Sigmoid colon (tissue), 7 donors: Measurements from ENCODE around the gene SLC5A8. TPM values are rescaled to one million over a fixed set of nuclear protein-coding genes. Genes with fewer than 3 reads are reported as not detected.

ENCODE experiments used
- DNase-seq: peaks from one replicate; pipeline ENCODE4 v3.0.0-alpha.2; 2019
- H3K27ac ChIP-seq, 4 donors: fragments of 200-600 bp; sonication (generic); one replicate each; pipeline ENCODE4 v1.5.1; 2016 to 2019; ENCODE audit warnings: mild to moderate bottlenecking in 1 of 4
- H3K27me3 ChIP-seq, 3 donors: fragments of 200-600 bp; sonication (generic); one replicate each; pipeline ENCODE4 v1.5.1; 2019; ENCODE audit warnings: mild to moderate bottlenecking in 1 of 3
- H3K36me3 ChIP-seq, 4 donors: fragments of 200-600 bp; sonication (generic); one replicate each; pipeline ENCODE4 v1.5.1; 2016 to 2019
- H3K4me1 ChIP-seq, 4 donors: fragments of 200-600 bp; sonication (generic); one replicate each; pipeline ENCODE4 v1.5.1; 2017 to 2019
- H3K4me3 ChIP-seq, 4 donors: fragments of 200-600 bp; sonication (generic); one replicate each; pipeline ENCODE4 v1.5.1; 2017 to 2019; ENCODE audit warnings: mild to moderate bottlenecking in 2 of 4, moderate library complexity in 1 of 4
- H3K9me3 ChIP-seq, 4 donors: fragments of 200-600 bp in 3 of 4; sonication (generic) in 3 of 4; one replicate each; pipeline versions ENCODE4 v1.5.1 to v1.6.1; 2013 to 2019
- EP300 ChIP-seq, 4 donors: sonication (generic); formaldehyde crosslinking; IDR thresholded peaks; one replicate each; pipeline ENCODE4 v1.6.1; 2017; ENCODE audit warnings: antibody characterized with exemption in 4 of 4
- POLR2A ChIP-seq, 2 donors: fragments of 450-650 bp; IDR thresholded peaks; one replicate each; pipeline ENCODE4 v1.6.1; 2016; ENCODE audit warnings: antibody characterized with exemption in 2 of 2, mild to moderate bottlenecking in 2 of 2, moderate library complexity in 2 of 2
- POLR2AphosphoS5 ChIP-seq, 4 donors: sonication (generic); formaldehyde crosslinking; IDR thresholded peaks; one replicate each; pipeline ENCODE4 v1.6.1; 2017; ENCODE audit warnings: antibody characterized with exemption in 4 of 4
- whole genome bisulfite sequencing, 2 donors: extraction: QIAGEN DNeasy Blood & Tissue Kit; methylation state at CpG; one replicate each; pipeline ENCODE4 v1.1.7; 2013; 5-methylcytosine and 5-hydroxymethylcytosine counted together
- intact Hi-C: fragments of 100-400 bp; cut with DNase I; formaldehyde crosslinking; loops from one replicate; pipeline ENCODE4 v1.15.1; 2023
- polyA plus RNA-seq, 3 donors: library from polyadenylated mRNA; stranded (reverse); fragments of 200-250 nt; gene quantifications; one replicate each; pipeline ENCODE4 v1.2.3, GENCODE V29; 2013
- total RNA-seq, 4 donors: library from RNA; depleted of rRNA; stranded (reverse); fragments of >200 nt; gene quantifications; one replicate each; pipeline ENCODE4 v1.1.0, GENCODE V29; 2016
- TF ChIP-seq, protein P1 (sequence below), 4 experiments: fragments of 450-650 bp in 3 of 4; fragments of 200-600 bp in 1 of 4; IDR thresholded peaks; one replicate each; pipeline ENCODE4 v1.5.1; 2016 to 2019; ENCODE audit warnings: antibody characterized with exemption in 4 of 4, mild to moderate bottlenecking in 3 of 4, moderate library complexity in 2 of 4
- donor health status: healthy with polysubstance abuse.
- donor health status: Bipolar disorder and iron deficiency.
- donor health status: healthy.

Gene SLC5A8
- total and polyA plus RNA-seq, 7 donors, result 0.22 TPM; not detected in 6

DNA sequence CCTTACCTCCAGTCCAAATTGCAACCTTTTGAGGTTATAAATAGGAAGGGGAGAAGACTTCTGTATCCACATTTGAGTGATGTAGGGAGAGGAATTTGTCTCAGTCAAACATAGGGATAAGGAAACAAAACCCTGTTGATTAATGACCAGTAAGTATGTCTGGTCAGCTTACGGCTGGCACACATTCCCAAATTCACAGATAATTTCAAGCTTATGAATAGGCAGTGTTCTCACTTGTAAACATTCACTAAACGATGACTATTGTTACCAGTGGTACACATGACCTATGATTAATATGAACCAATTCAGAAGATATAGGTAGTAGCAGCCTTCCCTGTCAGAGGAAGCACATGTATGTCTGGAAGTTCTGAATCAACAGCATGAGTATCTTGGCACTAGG lies 33.0 kb upstream of the SLC5A8 start:
- intact Hi-C loops, result no loop called here
- 75 to 76% methylated on average over 2 of the region's 2 CpGs for WGBS, 2 donors

DNA sequence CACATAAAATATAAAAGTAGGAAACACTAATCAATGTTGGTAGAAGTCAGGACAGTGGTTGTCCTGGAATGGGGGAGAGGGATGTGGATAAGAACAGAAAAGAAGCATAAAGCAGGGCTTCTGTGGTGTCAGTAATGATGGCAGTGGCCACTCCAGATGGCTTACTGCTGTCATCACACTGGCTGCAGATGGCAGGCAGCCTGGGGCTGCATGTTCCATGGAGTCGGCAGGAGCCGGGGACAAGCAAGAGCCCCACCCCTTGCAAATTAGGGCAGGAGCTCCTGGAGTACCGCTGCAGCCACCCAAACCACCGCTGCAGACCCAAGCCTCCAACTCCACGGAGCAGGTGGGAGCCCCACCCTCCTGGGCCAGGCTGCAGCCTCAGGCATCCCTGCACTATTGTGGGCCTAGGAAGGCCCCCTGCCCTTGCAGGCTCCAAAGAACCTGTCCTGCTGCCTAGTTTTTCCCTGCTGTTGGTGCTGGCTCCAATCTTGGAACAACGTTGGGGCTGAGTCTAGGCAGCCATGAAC lies 28.8 kb upstream of the SLC5A8 start:
- no peak overlapping the region for H3K4me3 ChIP-seq
- no peak overlapping the region for H3K27ac ChIP-seq
- no peaks in the 10 kb centered on the region for H3K36me3 ChIP-seq
- no peaks in the 10 kb centered on the region for H3K27me3 ChIP-seq
- no peak for DNase-seq
- no peaks in the 10 kb centered on the region for H3K4me1 ChIP-seq
- WGBS, 2 donors, result 73 to 87% methylated on average over 6 of the region's 6 CpGs
- intact Hi-C loops, result no loop called here
- H3K9me3 ChIP-seq, result peaks cover 0 to 3% (median 0%) of the 10 kb centered on the region in 4 donors
- TF ChIP-seq POLR2A (IDR thresholded peaks at IDR 0.05), result no peak
- TF ChIP-seq, protein P1, sequence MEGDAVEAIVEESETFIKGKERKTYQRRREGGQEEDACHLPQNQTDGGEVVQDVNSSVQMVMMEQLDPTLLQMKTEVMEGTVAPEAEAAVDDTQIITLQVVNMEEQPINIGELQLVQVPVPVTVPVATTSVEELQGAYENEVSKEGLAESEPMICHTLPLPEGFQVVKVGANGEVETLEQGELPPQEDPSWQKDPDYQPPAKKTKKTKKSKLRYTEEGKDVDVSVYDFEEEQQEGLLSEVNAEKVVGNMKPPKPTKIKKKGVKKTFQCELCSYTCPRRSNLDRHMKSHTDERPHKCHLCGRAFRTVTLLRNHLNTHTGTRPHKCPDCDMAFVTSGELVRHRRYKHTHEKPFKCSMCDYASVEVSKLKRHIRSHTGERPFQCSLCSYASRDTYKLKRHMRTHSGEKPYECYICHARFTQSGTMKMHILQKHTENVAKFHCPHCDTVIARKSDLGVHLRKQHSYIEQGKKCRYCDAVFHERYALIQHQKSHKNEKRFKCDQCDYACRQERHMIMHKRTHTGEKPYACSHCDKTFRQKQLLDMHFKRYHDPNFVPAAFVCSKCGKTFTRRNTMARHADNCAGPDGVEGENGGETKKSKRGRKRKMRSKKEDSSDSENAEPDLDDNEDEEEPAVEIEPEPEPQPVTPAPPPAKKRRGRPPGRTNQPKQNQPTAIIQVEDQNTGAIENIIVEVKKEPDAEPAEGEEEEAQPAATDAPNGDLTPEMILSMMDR (IDR thresholded peaks at IDR 0.05), result no peak
- no peak for TF ChIP-seq EP300 (IDR thresholded peaks at IDR 0.05)
- TF ChIP-seq POLR2AphosphoS5 (IDR thresholded peaks at IDR 0.05), result no peak

More for the DNA sequence above, 33.0 kb upstream of the SLC5A8 start:
- H3K36me3 ChIP-seq, result no peaks in the 10 kb centered on the region
- H3K27me3 ChIP-seq, result no peaks in the 10 kb centered on the region
- H3K9me3 ChIP-seq, result peaks cover 0 to 3% (median 0%) of the 10 kb centered on the region in 4 donors
- DNase-seq, result no peak
- H3K4me1 ChIP-seq, result no peaks in the 10 kb centered on the region
- TF ChIP-seq, protein P1 (IDR thresholded peaks at IDR 0.05), result no peak
- TF ChIP-seq POLR2A (IDR thresholded peaks at IDR 0.05) (no peak), EP300 (IDR thresholded peaks at IDR 0.05) (no peak), POLR2AphosphoS5 (IDR thresholded peaks at IDR 0.05) (no peak)
- H3K4me3 ChIP-seq, result no peak overlapping the region
- no peak overlapping the region for H3K27ac ChIP-seq

DNA sequence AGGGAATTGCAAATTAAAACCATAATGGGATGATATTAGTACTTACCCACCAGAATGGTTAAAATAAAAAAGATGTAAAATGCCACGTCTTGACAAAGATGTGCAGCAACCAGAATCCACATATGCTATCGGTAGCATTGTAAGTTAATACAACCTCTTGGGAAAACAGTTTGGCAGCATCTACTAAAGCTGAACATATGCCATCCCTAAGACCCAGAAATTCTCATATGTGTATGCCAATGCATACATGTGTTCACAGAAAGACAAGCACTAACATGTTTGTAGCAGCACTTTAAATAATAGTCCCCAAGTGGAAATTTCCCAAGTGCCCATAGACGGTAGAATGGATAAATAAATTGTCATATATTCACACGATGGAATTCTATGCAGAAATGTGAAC lies 28.3 kb upstream of the SLC5A8 start:
- H3K36me3 ChIP-seq, result no peaks in the 10 kb centered on the region
- peaks cover 0 to 3% (median 0%) of the 10 kb centered on the region in 4 donors for H3K9me3 ChIP-seq
- WGBS, 2 donors, result 91% methylated on average over 4 of the region's 4 CpGs
- intact Hi-C loops, result no loop called here
- no peak overlapping the region for H3K27ac ChIP-seq
- no peak overlapping the region for H3K4me3 ChIP-seq
- no peaks in the 10 kb centered on the region for H3K4me1 ChIP-seq
- no peak for DNase-seq
- no peaks in the 10 kb centered on the region for H3K27me3 ChIP-seq
- TF ChIP-seq POLR2A (IDR thresholded peaks at IDR 0.05) (no peak), EP300 (IDR thresholded peaks at IDR 0.05) (no peak)
- TF ChIP-seq, protein P1 (IDR thresholded peaks at IDR 0.05), result no peak

DNA sequence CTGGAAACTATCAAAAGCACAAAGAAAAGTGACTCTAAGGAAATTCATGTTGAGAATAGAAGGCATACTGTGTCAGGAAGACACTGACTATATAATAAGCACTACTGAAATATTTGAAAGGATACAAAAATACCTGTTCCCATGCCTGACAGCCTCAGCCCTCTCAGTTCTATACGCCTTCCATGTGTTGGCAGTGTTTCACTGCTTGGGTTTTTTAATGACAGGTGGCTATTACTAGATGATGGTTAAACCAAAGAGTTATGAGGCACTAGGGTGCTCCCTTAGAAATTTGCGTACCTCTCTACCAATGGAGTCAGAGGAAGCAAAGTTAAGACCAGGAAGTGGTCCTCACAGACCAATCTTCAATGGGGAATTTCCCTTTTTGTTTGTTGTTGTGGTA lies 25.6 kb upstream of the SLC5A8 start:
- Histone ChIP-seq H3K27ac (no peak overlapping the region), H3K9me3 (no peaks in the 10 kb centered on the region), H3K36me3 (no peaks in the 10 kb centered on the region), H3K4me3 (no peak overlapping the region), H3K27me3 (no peaks in the 10 kb centered on the region), H3K4me1 (no peaks in the 10 kb centered on the region)
- TF ChIP-seq EP300 (IDR thresholded peaks at IDR 0.05), result no peak
- TF ChIP-seq POLR2AphosphoS5 (IDR thresholded peaks at IDR 0.05), result no peak
- TF ChIP-seq, protein P1 (IDR thresholded peaks at IDR 0.05), result no peak
- no peak for TF ChIP-seq POLR2A (IDR thresholded peaks at IDR 0.05)
- no peak for DNase-seq
- intact Hi-C loops, result no loop called here
- WGBS, 2 donors, result 90 to 91% methylated on average over 2 of the region's 2 CpGs

DNA sequence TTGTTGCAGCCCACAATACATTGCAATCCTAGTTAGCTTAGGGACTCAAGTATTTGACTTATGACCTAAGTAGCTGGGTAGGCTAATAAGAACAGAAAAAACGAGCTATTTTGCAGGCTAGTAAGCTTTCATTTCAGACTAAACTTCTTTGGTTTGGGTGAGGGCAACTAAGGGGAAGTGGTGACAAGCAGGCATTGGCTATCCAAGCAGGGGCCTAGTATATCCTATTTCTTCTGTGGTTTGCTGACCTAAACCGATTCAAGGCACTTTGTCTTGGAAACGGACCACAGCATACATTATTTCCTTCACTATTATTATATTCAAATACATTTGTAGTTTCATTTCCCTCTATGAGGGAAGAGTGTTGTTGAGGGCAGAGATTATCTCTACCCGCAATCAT lies 21.6 kb upstream of the SLC5A8 start:
- H3K9me3 ChIP-seq, result no peaks in the 10 kb centered on the region
- intact Hi-C loops, result no loop called here
- WGBS, 2 donors, result 68% methylated on average over 4 of the region's 4 CpGs
- H3K27me3 ChIP-seq, result no peaks in the 10 kb centered on the region
- TF ChIP-seq POLR2A (IDR thresholded peaks at IDR 0.05) (no peak), POLR2AphosphoS5 (IDR thresholded peaks at IDR 0.05) (no peak), EP300 (IDR thresholded peaks at IDR 0.05) (no peak)
- TF ChIP-seq, protein P1 (IDR thresholded peaks at IDR 0.05), result no peak
- no peak overlapping the region for H3K27ac ChIP-seq
- no peak for DNase-seq
- no peaks in the 10 kb centered on the region for H3K4me1 ChIP-seq
- no peak overlapping the region for H3K4me3 ChIP-seq
- no peaks in the 10 kb centered on the region for H3K36me3 ChIP-seq
